IPS DF 6.9 (cell line): ENCODE data around the gene PLPPR2.
"Not testable (repeated sequence)": the region's sequence is repeated elsewhere in the genome, so short reads cannot be mapped to it uniquely, and the experiment has no call there.

Experiments
- DNase-seq: peaks from one replicate; pipeline ENCODE4 v3.0.0-alpha.2; 2013; ENCODE audit warnings: low read depth, low spot score
- H3K27ac ChIP-seq: one replicate; pipeline ENCODE4 v1.5.1; 2013; ENCODE audit warnings: low read length, control low read depth
- H3K27me3 ChIP-seq: 2 replicates; pipeline ENCODE4 v1.6.1; 2013; ENCODE audit warnings: mild to moderate bottlenecking, low read length; ENCODE audit not compliant: control insufficient read depth, insufficient read depth
- H3K36me3 ChIP-seq: 2 replicates; pipeline ENCODE4 v1.6.1; 2013; ENCODE audit warnings: low read length; ENCODE audit not compliant: control insufficient read depth, insufficient read depth
- H3K4me1 ChIP-seq: 2 replicates; pipeline ENCODE4 v1.6.1; 2013; ENCODE audit warnings: low read length; ENCODE audit not compliant: control insufficient read depth, insufficient read depth
- H3K4me3 ChIP-seq: 2 replicates; pipeline ENCODE4 v1.5.1; 2013; ENCODE audit warnings: mild to moderate bottlenecking, low read length
- H3K9me3 ChIP-seq: 2 replicates; pipeline ENCODE4 v1.6.1; 2013; ENCODE audit warnings: low read length, inconsistent platforms; ENCODE audit not compliant: control insufficient read depth, insufficient read depth
- WGBS: extraction: QIAGEN DNeasy Blood & Tissue Kit; methylation state at CpG from one replicate; pipeline ENCODE4 v1.1.7; 2013; ENCODE audit warnings: mixed read lengths, missing lambda C conversion rate; ENCODE audit not compliant: insufficient read length, insufficient coverage; 5-methylcytosine and 5-hydroxymethylcytosine counted together

The PLPPR2 gene

DNA sequence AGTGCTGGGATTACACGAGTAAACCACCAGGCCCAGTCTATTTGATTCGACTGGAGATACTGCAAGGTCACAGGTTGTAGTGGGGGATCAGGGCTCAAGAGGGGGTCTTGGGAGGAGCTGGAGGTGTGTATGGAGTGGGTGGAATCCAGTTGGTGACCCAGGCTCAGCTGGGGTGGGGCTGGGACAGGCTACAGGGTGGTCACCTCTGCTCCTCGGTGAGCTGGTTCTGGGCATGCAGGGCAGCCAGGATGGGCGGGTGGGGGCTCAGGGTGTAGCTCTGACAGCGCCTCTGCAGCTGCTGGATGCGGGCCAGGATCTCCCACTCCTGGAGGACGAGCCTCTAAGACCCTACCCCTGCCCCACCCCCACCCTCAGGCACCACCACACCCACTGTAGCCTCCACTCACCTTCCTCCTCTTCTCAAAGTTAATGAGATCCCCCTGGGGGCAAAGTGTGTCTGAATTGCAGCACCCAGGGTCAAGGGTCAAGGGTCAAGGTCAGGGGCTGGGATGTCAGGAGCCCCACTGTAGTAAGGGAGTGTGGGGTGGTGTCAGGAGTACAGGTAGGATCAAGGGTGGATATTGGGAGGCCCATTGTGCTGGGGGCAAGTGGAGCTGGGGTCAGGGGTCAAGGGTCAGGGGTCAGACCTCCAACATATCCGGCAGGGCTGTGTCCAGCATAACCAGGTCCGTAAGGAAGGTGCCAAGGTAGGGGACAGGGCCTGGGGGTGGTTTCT lies 46.7 kb downstream of the PLPPR2 start:
- peaks cover 19% of the 10 kb centered on the region for H3K36me3 ChIP-seq
- no CpG with 5 or more reads among the region's 9 CpGs for WGBS
- no peak for DNase-seq

DNA sequence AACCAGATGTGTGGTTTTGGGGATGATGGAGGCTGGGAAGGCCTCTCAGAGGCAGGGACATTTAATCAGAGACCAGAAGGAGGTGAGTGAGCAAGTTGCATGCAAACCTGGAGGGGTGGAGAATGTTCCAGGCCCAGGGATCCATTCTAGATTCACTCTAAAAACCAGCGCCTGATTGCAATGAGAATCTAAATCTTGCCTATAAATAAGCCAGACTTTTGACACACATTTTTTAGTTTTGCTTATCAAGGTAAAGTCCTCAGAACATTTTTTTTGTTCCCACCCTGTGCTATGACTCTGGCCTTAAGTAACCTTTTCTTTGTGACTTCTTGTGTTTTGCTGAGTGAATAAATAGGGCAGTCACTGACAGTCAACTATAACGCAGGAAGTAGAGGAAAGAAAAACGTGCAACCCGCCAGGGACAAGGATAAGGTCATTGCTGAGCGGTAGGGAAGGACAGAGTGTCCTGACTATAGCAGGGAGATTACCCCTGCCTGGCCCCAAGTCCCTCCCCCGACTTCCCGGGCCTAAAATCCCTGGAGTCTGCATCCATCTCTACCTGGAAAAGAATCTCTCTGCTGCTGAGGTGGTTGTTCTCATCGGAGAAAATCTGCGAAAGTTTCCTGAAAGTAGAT lies 49.5 kb downstream of the PLPPR2 start:
- no CpG with 5 or more reads among the region's 9 CpGs for WGBS
- no peak overlapping the region for H3K27ac ChIP-seq
- H3K27me3 ChIP-seq: no peaks in the 10 kb centered on the region
- no peaks in the 10 kb centered on the region for H3K9me3 ChIP-seq
- no peak overlapping the region for H3K4me3 ChIP-seq
- peaks cover 14% of the 10 kb centered on the region for H3K36me3 ChIP-seq
- H3K4me1 ChIP-seq: no peaks in the 10 kb centered on the region
- no peak for DNase-seq

More for the DNA sequence above, 46.7 kb downstream of the PLPPR2 start:
- H3K4me3 ChIP-seq: no peak overlapping the region
- H3K9me3 ChIP-seq: no peaks in the 10 kb centered on the region
- no peaks in the 10 kb centered on the region; the same call in 1 of the 2 replicates for H3K27me3 ChIP-seq
- H3K4me1 ChIP-seq: no peaks in the 10 kb centered on the region
- H3K27ac ChIP-seq: no peak overlapping the region

DNA sequence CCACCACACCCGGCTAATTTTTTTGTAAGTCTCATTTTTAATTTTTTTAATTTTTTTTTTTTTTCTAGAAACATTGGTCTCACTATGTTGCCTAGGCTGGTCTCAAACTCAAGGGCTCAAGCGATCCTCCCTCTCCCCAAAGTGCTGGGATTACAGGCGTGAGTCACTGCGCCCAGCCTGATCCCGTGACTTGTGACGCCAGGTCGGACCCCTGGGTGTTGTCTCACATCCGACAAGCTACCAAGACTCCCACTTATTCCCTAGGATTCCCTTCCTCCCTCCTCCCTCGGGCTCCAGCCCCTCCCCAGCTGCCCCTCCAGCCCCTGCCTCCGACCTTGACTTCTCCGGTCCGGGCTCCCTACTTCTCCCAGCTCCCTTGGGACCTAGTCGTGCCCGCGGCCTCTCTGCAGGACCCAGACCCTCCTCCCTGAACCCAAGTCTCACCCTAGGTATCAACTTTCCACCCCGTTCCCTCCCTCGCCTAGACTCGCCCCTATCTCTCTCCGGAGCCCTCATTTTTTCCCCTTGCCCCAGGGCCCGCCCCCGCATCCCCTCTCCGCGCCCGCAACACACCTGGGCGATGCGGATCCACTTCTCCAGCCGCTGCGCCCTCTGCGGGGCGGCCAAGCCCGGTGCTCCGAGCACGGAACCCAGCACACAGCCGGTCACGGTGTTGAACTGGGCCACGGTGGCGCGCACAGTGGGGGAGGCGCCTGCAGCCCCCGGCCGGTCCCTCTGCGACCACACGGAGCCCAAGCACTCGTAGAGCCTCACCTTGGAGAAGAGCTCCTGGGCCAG lies 50.8 kb downstream of the PLPPR2 start:
- H3K36me3 ChIP-seq: peaks cover 7% of the 10 kb centered on the region; the same call in 1 of the 2 replicates
- no peak for DNase-seq
- no peaks in the 10 kb centered on the region for H3K27me3 ChIP-seq
- WGBS: no CpG with 5 or more reads among the region's 44 CpGs
- no peak overlapping the region for H3K4me3 ChIP-seq
- H3K27ac ChIP-seq: no peak overlapping the region
- no peaks in the 10 kb centered on the region for H3K9me3 ChIP-seq
- H3K4me1 ChIP-seq: no peaks in the 10 kb centered on the region

DNA sequence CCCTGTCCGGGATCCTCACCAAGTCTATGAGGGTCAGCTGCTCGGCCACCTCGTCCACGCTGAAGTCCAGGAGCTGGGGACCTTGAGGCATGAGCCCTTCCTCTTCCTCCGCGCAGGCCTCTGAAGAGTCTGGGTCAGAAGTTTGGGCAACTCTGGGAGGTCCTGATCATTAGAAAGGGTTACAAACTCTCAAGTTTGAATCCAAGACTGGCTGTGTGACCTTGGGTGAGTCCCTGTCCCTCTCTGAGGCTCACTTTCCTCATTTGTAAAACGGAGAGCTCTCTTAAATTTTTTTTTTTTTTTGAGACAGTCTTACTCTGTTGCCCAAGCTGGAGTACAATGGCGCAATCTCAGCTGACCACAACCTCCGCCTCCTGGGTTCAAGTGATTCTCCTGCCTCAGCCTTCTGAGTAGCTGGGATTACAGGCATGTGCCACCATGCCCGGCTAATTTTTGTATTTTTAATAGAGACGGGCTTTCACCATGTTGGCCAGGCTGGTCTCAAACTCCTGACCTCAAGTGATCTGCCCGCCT lies 51.5 kb downstream of the PLPPR2 start:
- H3K36me3 ChIP-seq, H3K27ac ChIP-seq, DNase-seq, H3K27me3 ChIP-seq, H3K4me3 ChIP-seq, H3K9me3 ChIP-seq, H3K4me1 ChIP-seq: not testable (repeated sequence)
- no CpG with 5 or more reads among the region's 12 CpGs for WGBS

DNA sequence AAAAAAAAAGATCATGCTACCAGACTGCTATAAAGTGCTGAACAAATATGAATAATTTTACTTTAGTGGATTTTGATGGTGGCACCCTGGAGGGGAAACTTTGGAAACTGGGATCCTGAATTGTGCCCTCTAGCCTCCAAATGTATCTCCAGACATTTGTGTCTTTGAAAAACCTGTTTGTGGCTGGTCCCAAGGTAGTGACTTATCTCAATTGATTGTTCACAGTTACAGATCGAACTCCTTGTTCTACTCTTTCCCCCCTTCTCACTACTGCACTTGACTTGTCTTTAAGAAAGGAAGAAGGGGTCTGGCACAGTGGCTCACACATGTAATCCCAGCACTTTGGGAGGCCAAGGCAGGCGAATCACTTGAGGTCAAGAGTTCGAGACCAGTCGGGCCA lies 53.4 kb downstream of the PLPPR2 start:
- H3K4me3 ChIP-seq: no peak overlapping the region
- no peak for DNase-seq
- WGBS: no CpG with 5 or more reads among the region's 4 CpGs
- no peaks in the 10 kb centered on the region for H3K9me3 ChIP-seq
- H3K36me3 ChIP-seq: peaks cover 5% of the 10 kb centered on the region; the same call in 1 of the 2 replicates
- H3K4me1 ChIP-seq: no peaks in the 10 kb centered on the region
- no peaks in the 10 kb centered on the region for H3K27me3 ChIP-seq
- H3K27ac ChIP-seq: no peak overlapping the region

DNA sequence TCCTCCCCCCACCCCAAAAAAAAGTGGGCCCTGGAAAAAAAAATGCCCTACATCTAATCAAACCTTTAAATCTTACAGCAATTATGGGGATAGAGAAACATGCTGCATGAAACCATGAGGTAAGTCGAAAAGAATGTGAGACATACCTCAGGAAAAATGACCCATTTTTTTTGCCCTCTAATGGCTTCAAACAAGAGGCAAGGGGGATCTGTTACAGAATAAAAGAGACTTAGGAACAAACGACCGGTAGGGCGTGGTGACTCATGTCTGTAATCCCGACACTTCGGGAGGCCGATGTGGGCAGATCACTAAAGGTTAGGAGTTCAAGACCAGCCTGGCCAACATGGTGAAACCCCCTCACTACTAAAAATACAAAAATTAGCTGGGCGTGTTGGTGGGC lies 55.5 kb downstream of the PLPPR2 start:
- WGBS: no CpG with 5 or more reads among the region's 8 CpGs
- Histone ChIP-seq H3K27ac (no peak overlapping the region), H3K9me3 (no peaks in the 10 kb centered on the region), H3K36me3 (0 out of 2 replicates have a peak, but pooled peaks cover 3% of the 10 kb centered on the region), H3K4me1 (no peaks in the 10 kb centered on the region), H3K4me3 (no peak overlapping the region), H3K27me3 (no peaks in the 10 kb centered on the region)
- no peak for DNase-seq

DNA sequence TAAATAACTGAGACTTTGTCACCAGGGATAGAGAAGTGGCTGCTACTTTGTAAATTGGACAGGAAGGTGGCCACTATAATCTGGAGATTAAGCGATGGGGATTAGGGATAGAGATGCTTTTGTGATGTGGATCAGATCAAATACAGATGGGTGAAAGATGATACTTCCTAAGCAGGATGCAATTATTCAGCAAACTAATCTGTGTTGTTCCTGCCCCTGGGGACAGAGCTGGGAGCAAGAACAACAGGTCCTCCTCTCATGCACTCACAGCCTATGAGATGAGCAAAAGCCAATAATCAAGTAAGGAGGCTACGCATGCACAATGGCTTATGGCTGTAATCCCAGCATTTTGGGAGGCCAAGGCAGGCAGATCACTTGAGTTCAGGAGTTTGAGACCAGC lies 59.3 kb downstream of the PLPPR2 start:
- no peak for DNase-seq
- Histone ChIP-seq H3K9me3 (no peaks in the 10 kb centered on the region), H3K4me3 (no peak overlapping the region), H3K36me3 (no peaks in the 10 kb centered on the region), H3K27ac (no peak overlapping the region), H3K27me3 (no peaks in the 10 kb centered on the region), H3K4me1 (no peaks in the 10 kb centered on the region)
- 100% methylated on average over 1 of the region's 2 CpGs for WGBS
